ENCODE measurements around the gene SIPA1. TPM values are rescaled to one million over a fixed set of nuclear protein-coding genes. Genes with fewer than 3 reads are reported as not detected.

The SIPA1 gene
- total and polyA plus RNA-seq, 2 of the 8 experiments (the other 6 are each of a cell fraction or from before 2014, with no cell fraction given): 35.3 to 72.2 TPM

GRCh38 chr11:65680192-65680743 lies 42.4 kb downstream of the SIPA1 start:
- H3K79me2 ChIP-seq (ENCODE audit: control insufficient read depth in 1 of 2, insufficient read depth in 2 of 2, low read length in 2 of 2): no peaks in the 10 kb centered on the region
- H3K4ac ChIP-seq (replicated peaks; ENCODE audit: insufficient read length, low read depth, low read length): no peak overlapping the region
- H2BK15ac ChIP-seq (ENCODE audit: low read length): no peak overlapping the region
- H3K18ac ChIP-seq (ENCODE audit: extremely low read depth, low read length): no peak overlapping the region
- no peak overlapping the region for H3K4me3 ChIP-seq (ENCODE audit: extremely low read depth in 1 of 4, insufficient read depth in 2 of 4, low read depth in 3 of 4, low read length in 4 of 4)
- H2BK20ac ChIP-seq (ENCODE audit: low read length): no peak overlapping the region
- H2BK12ac ChIP-seq (ENCODE audit: low read depth, low read length): no peak overlapping the region
- no peak overlapping the region for H2BK120ac ChIP-seq (replicated peaks; ENCODE audit: low read depth, low read length)
- POLR2A ChIA-PET (ENCODE audit: partially characterized antibody): interaction anchor here (0.7 to 1.3 kb wide), 2 partner anchors 65 to 179 kb away, joined by 3 to 4 read pairs; no protein-coding TSS in a partner anchor
- H3K4me2 ChIP-seq (ENCODE audit: insufficient read depth in 1 of 2, low read depth in 2 of 2, low read length in 2 of 2): no peak overlapping the region
- H2AK5ac ChIP-seq (ENCODE audit: low read depth, low read length): no peak overlapping the region
- 88% methylated on average over 5 of the region's 5 CpGs; no CpG with 5 or more reads in 1 of the 2 experiments for WGBS, 2 experiments (ENCODE audit: extremely low coverage in 1 of 2, insufficient coverage in 1 of 2, insufficient read length in 1 of 2, insufficient replicate concordance in 2 of 2, low coverage in 1 of 2, low lambda C conversion rate in 2 of 2, missing lambda C conversion rate in 1 of 2)
- no peak for DNase-seq (ENCODE audit: low read depth in 1 of 2, low spot score in 2 of 2)
- H3K56ac ChIP-seq (replicated peaks; ENCODE audit: insufficient read length, low read depth, low read length): no peak overlapping the region
- FAIRE-seq: no peak
- no peak overlapping the region for H3K23ac ChIP-seq (ENCODE audit: insufficient read length)
- H4K20me1 ChIP-seq (replicated peaks in 1 of 2; ENCODE audit: control insufficient read depth in 1 of 2, insufficient read depth in 2 of 2, low read length in 2 of 2): no peaks in the 10 kb centered on the region
- no peak overlapping the region for H3K27ac ChIP-seq (ENCODE audit: low read depth, low read length)
- no peaks in the 10 kb centered on the region for H3K23me2 ChIP-seq (ENCODE audit: low read depth, low read length)
- no peaks in the 10 kb centered on the region for H3K9me3 ChIP-seq (ENCODE audit: insufficient read depth in 2 of 2, low read depth in 1 of 2, low read length in 1 of 2)
- no peaks in the 10 kb centered on the region for H3K79me1 ChIP-seq (ENCODE audit: low read depth, low read length)
- H3K14ac ChIP-seq (ENCODE audit: insufficient read length): no peak overlapping the region
- no peaks in the 10 kb centered on the region for H3K36me3 ChIP-seq (ENCODE audit: control insufficient read depth in 2 of 4, insufficient read depth in 4 of 4, low read length in 3 of 4)
- no peak overlapping the region for H4K91ac ChIP-seq (replicated peaks; ENCODE audit: insufficient read length, low read length)
- H2AFZ ChIP-seq (ENCODE audit: low read length): peak overlapping the region; percentile 42; the same call in 1 of the 2 replicates
- H3K27me3 ChIP-seq (replicated peaks in 1 of 4; ENCODE audit: control insufficient read depth in 3 of 4, extremely low read depth in 1 of 4, insufficient read depth in 3 of 4, low read length in 3 of 4): no peaks in the 10 kb centered on the region
- no peaks in the 10 kb centered on the region for H3K4me1 ChIP-seq (replicated peaks in 1 of 4; ENCODE audit: control insufficient read depth in 3 of 4, insufficient read depth in 4 of 4, low read length in 3 of 4)
- TF ChIP-seq TBP (IDR thresholded peaks at IDR 0.05; ENCODE audit: low read depth, low read length) (no peak), CEBPB (IDR thresholded peaks at IDR 0.05; ENCODE audit: low read depth, low read length) (no peak), SIRT6 (IDR thresholded peaks at IDR 0.05; ENCODE audit: low read length) (no peak), SP2 (IDR thresholded peaks at IDR 0.05; ENCODE audit: low read length) (no peak), ZNF274 (IDR thresholded peaks at IDR 0.05; ENCODE audit: borderline replicate concordance, extremely low read depth, low read length) (no peak), RXRA (IDR thresholded peaks at IDR 0.05; ENCODE audit: insufficient read depth, low read depth, low read length) (no peak), SP4 (IDR thresholded peaks at IDR 0.05; ENCODE audit: low read length) (no peak), RAD21 (IDR thresholded peaks at IDR 0.05 in 1 of 2, conservative IDR thresholded peaks at IDR 0.05 in 1 of 2; ENCODE audit: low read depth in 2 of 2, low read length in 2 of 2) (no peak)
- TF ChIP-seq, protein P1, sequence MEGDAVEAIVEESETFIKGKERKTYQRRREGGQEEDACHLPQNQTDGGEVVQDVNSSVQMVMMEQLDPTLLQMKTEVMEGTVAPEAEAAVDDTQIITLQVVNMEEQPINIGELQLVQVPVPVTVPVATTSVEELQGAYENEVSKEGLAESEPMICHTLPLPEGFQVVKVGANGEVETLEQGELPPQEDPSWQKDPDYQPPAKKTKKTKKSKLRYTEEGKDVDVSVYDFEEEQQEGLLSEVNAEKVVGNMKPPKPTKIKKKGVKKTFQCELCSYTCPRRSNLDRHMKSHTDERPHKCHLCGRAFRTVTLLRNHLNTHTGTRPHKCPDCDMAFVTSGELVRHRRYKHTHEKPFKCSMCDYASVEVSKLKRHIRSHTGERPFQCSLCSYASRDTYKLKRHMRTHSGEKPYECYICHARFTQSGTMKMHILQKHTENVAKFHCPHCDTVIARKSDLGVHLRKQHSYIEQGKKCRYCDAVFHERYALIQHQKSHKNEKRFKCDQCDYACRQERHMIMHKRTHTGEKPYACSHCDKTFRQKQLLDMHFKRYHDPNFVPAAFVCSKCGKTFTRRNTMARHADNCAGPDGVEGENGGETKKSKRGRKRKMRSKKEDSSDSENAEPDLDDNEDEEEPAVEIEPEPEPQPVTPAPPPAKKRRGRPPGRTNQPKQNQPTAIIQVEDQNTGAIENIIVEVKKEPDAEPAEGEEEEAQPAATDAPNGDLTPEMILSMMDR (IDR thresholded peaks at IDR 0.05; ENCODE audit: control extremely low read depth in 1 of 3, insufficient read depth in 1 of 3, low read depth in 1 of 3, low read length in 3 of 3): no peak
- H4K5ac ChIP-seq (ENCODE audit: insufficient read length, low read depth, low read length): no peak overlapping the region
- no peak overlapping the region for H2BK5ac ChIP-seq (ENCODE audit: low read depth, low read length)
- no peak overlapping the region for H4K8ac ChIP-seq (ENCODE audit: extremely low read depth, insufficient read depth, low read length)
- CTCF ChIA-PET (ENCODE audit: partially characterized antibody): interaction anchor here (0.8 to 2.8 kb wide), 2 partner anchors 12 to 25 kb away, joined by 3 to 12 read pairs; no protein-coding TSS in a partner anchor
- H3K9ac ChIP-seq (replicated peaks in 1 of 4; ENCODE audit: extremely low read depth in 1 of 4, low read depth in 3 of 4, low read length in 3 of 4): no peak overlapping the region

Measured in H1 (cell line).